Stimulated activated effector memory CD8-positive, alpha-beta T cell treated with anti-CD3 and anti-CD28 coated beads, Interleukin-12 subunit alpha, Interleukin-12 subunit beta, amount 100 ng/mL, for 72 hours (primary cell): Measurements from ENCODE around the gene PKMYT1.
"Not testable (repeated sequence)": the region's sequence is repeated elsewhere in the genome, so short reads cannot be mapped to it uniquely, and the experiment has no call there.

Experiments used
- ATAC-seq: fragments of 150-1000 bp; cut with Tn5 transposase; 2 replicates; pipeline ENCODE4 v1.10.0; 2021
- DNase-seq, 2 donors: peaks; one replicate each; pipeline ENCODE4 v3.0.0; 2021 to 2022; ENCODE audit warnings: low spot score in 2 of 2
- H3K27ac Mint-ChIP-seq: one replicate; pipeline ENCODE4 v1.8.0; 2022; ENCODE audit warnings: mild to moderate bottlenecking, mixed read lengths
- H3K36me3 Mint-ChIP-seq: one replicate; pipeline ENCODE4 v1.8.0; 2022; ENCODE audit warnings: mild to moderate bottlenecking, mixed read lengths
- H3K4me1 Mint-ChIP-seq: one replicate; pipeline ENCODE4 v1.8.0; 2022; ENCODE audit warnings: mixed read lengths
- H3K4me3 Mint-ChIP-seq: one replicate; pipeline ENCODE4 v1.8.0; 2022; ENCODE audit warnings: mild to moderate bottlenecking, mixed read lengths
- H3K9me3 Mint-ChIP-seq: one replicate; pipeline ENCODE4 v1.8.0; 2022; ENCODE audit warnings: mixed read lengths

PKMYT1 gene

GRCh38 chr16:2931231-2931914, 48.9 kb downstream of the PKMYT1 start:
- H3K9me3 Mint-ChIP-seq, H3K4me3 Mint-ChIP-seq, DNase-seq, ATAC-seq, H3K27ac Mint-ChIP-seq: not testable (repeated sequence)
- Mint-ChIP-seq H3K4me1 (peaks cover 17% of the 10 kb centered on the region), H3K36me3 (peaks cover 57% of the 10 kb centered on the region)

GRCh38 chr16:2930236-2930635, 50.0 kb downstream of the PKMYT1 start:
- Mint-ChIP-seq H3K27ac (no peak overlapping the region), H3K4me3 (no peak overlapping the region), H3K9me3 (no peaks in the 10 kb centered on the region), H3K36me3 (peaks cover 45% of the 10 kb centered on the region), H3K4me1 (peaks cover 22% of the 10 kb centered on the region)
- no peak for DNase-seq
- ATAC-seq: no peak

GRCh38 chr16:2929693-2930092, 50.6 kb downstream of the PKMYT1 start:
- H3K36me3 Mint-ChIP-seq: peaks cover 40% of the 10 kb centered on the region
- no peaks in the 10 kb centered on the region for H3K9me3 Mint-ChIP-seq
- ATAC-seq: no peak

GRCh38 chr16:2928796-2929195, 51.5 kb downstream of the PKMYT1 start:
- Mint-ChIP-seq H3K27ac (no peak overlapping the region), H3K9me3 (no peaks in the 10 kb centered on the region), H3K4me1 (peaks cover 18% of the 10 kb centered on the region), H3K4me3 (no peak overlapping the region), H3K36me3 (peaks cover 31% of the 10 kb centered on the region)
- DNase-seq (no peak), ATAC-seq (no peak)

More at GRCh38 chr16:2929693-2930092, 50.6 kb downstream of the PKMYT1 start:
- Mint-ChIP-seq H3K27ac (no peak overlapping the region), H3K4me1 (peaks cover 21% of the 10 kb centered on the region), H3K4me3 (no peak overlapping the region)
- DNase-seq: no peak

- H3K4me1 Mint-ChIP-seq: peaks cover 18% of the 10 kb centered on the region
- H3K36me3 Mint-ChIP-seq: peaks cover 29% of the 10 kb centered on the region
- H3K27ac Mint-ChIP-seq, DNase-seq, ATAC-seq, H3K4me3 Mint-ChIP-seq, H3K9me3 Mint-ChIP-seq: not testable (repeated sequence)
Measured at GRCh38 chr16:2928151-2928550, 52.1 kb downstream of the PKMYT1 start.

GRCh38 chr16:2927010-2927646, 53.1 kb downstream of the PKMYT1 start:
- Mint-ChIP-seq H3K4me1 (peaks cover 18% of the 10 kb centered on the region), H3K36me3 (peaks cover 28% of the 10 kb centered on the region), H3K4me3 (peak overlapping the region; percentile 25), H3K27ac (no peak overlapping the region), H3K9me3 (no peaks in the 10 kb centered on the region)
- DNase-seq (peak; percentile 84 to 93), ATAC-seq (peak; percentile 98)

GRCh38 chr16:2926650-2926999, 53.6 kb downstream of the PKMYT1 start:
- H3K36me3 Mint-ChIP-seq: peaks cover 28% of the 10 kb centered on the region
- DNase-seq (no peak), ATAC-seq (no peak)
- H3K27ac Mint-ChIP-seq: no peak overlapping the region
- peaks cover 18% of the 10 kb centered on the region for H3K4me1 Mint-ChIP-seq
- peak overlapping the region; percentile 25 for H3K4me3 Mint-ChIP-seq
- no peaks in the 10 kb centered on the region for H3K9me3 Mint-ChIP-seq

- H3K4me1 Mint-ChIP-seq: peaks cover 18% of the 10 kb centered on the region
- H3K9me3 Mint-ChIP-seq: no peaks in the 10 kb centered on the region
- DNase-seq: no peak
- no peak overlapping the region for H3K27ac Mint-ChIP-seq
- no peak overlapping the region for H3K4me3 Mint-ChIP-seq
- H3K36me3 Mint-ChIP-seq: peaks cover 29% of the 10 kb centered on the region
- no peak for ATAC-seq
Measured at GRCh38 chr16:2925951-2926649, 54.1 kb downstream of the PKMYT1 start.

- Mint-ChIP-seq H3K27ac (no peak overlapping the region), H3K4me1 (peaks cover 18% of the 10 kb centered on the region), H3K9me3 (no peaks in the 10 kb centered on the region), H3K4me3 (no peak overlapping the region), H3K36me3 (peaks cover 28% of the 10 kb centered on the region)
- ATAC-seq (no peak), DNase-seq (no peak)
Measured at GRCh38 chr16:2924901-2925755, 55.1 kb downstream of the PKMYT1 start.

GRCh38 chr16:2923481-2923880, 56.8 kb downstream of the PKMYT1 start:
- H3K36me3 Mint-ChIP-seq: peaks cover 39% of the 10 kb centered on the region
- H3K27ac Mint-ChIP-seq: no peak overlapping the region
- H3K9me3 Mint-ChIP-seq: no peaks in the 10 kb centered on the region
- ATAC-seq: no peak
- DNase-seq: no peak
- H3K4me3 Mint-ChIP-seq: no peak overlapping the region
- H3K4me1 Mint-ChIP-seq: peaks cover 24% of the 10 kb centered on the region
